Esophagus muscularis mucosa (tissue), 4 donors: ENCODE data around the gene DCAF8L1. TPM values are rescaled to one million over a fixed set of nuclear protein-coding genes. Genes with fewer than 3 reads are reported as not detected.

Source experiments
- DNase-seq: peaks from one replicate; pipeline ENCODE4 v3.0.0-alpha.2; 2017; ENCODE audit errors: extremely low spot score
- H3K27ac ChIP-seq, 4 donors: fragments of 200-600 bp; sonication (generic); replicated peaks in 1 of 4; 1 replicate in 3 of 4; 2 replicates in 1 of 4; pipeline ENCODE4 v1.5.1; 2016 to 2019; ENCODE audit warnings: mild to moderate bottlenecking in 1 of 4
- H3K27me3 ChIP-seq, 4 donors: fragments of 200-600 bp; sonication (generic); one replicate each; pipeline versions ENCODE4 v1.5.1 to v1.6.0; 2016 to 2019
- H3K36me3 ChIP-seq, 4 donors: fragments of 200-600 bp; sonication (generic); one replicate each; pipeline ENCODE4 v1.5.1; 2016 to 2019
- H3K4me1 ChIP-seq, 4 donors: fragments of 200-600 bp; sonication (generic); one replicate each; pipeline ENCODE4 v1.5.1; 2016 to 2019
- H3K4me3 ChIP-seq, 4 donors: fragments of 200-600 bp; sonication (generic); 1 replicate in 2 of 4; 2 replicates in 2 of 4; pipeline ENCODE4 v1.5.1; 2016 to 2019; ENCODE audit warnings: mild to moderate bottlenecking in 4 of 4, moderate library complexity in 1 of 4
- H3K9me3 ChIP-seq, 4 donors: fragments of 200-600 bp; sonication (generic); 1 replicate in 3 of 4; 2 replicates in 1 of 4; pipeline ENCODE4 v1.5.1; 2016 to 2019
- CTCF ChIP-seq, 3 experiments: fragments of 200-600 bp in 2 of 3; fragments of 450-650 bp in 1 of 3; sonication (generic) in 2 of 3; IDR thresholded peaks; one replicate each; pipeline ENCODE4 v1.5.1; 2017 to 2019; ENCODE audit warnings: antibody characterized with exemption in 3 of 3, mild to moderate bottlenecking in 2 of 3, moderate library complexity in 1 of 3
- EP300 ChIP-seq: sonication (generic); formaldehyde crosslinking; IDR thresholded peaks from one replicate; pipeline ENCODE4 v1.6.1; 2017; ENCODE audit warnings: antibody characterized with exemption
- POLR2A ChIP-seq: fragments of 450-650 bp; IDR thresholded peaks from one replicate; pipeline ENCODE4 v1.6.1; 2017; ENCODE audit warnings: antibody characterized with exemption, moderate library complexity, mild to moderate bottlenecking, low read depth
- POLR2AphosphoS5 ChIP-seq, 2 donors: sonication (generic); formaldehyde crosslinking; IDR thresholded peaks; one replicate each; pipeline ENCODE4 v1.6.1; 2017; ENCODE audit warnings: antibody characterized with exemption in 2 of 2
- WGBS: methylation state at CpG from one replicate; pipeline ENCODE4 v1.1.5; 2018; 5-methylcytosine and 5-hydroxymethylcytosine counted together
- intact Hi-C: fragments of 100-400 bp; cut with DNase I; formaldehyde crosslinking; loops from one replicate; pipeline ENCODE4 v1.15.1; 2023
- total RNA-seq, 4 donors: library from RNA; depleted of rRNA; stranded (reverse); fragments of >200 nt; gene quantifications; one replicate each; pipeline versions ENCODE4 v1.1.0 to v1.2.1, GENCODE V29; 2016

The DCAF8L1 gene
- total RNA-seq, 4 donors from 2014 or later: not detected

DNA sequence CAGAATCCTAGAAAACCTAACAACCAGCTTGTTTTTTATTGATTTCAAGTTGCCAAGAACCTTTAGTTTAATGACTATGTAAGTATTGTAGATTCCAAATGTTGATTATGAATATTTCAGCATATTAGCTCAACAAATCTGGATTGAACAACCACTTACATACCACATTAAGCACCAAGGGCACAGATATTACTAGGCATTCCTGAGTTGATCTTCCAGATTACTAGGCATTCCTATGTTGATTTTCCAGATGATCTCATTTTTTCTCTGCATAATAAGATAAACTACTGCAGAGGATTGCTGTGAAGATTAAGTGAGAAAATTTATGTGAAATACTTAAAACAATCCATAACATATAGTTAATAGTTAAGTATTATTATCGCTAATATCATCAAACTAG lies 17.4 kb upstream of the DCAF8L1 start:
- no peak overlapping the region for H3K4me3 ChIP-seq
- H3K27ac ChIP-seq: no peak overlapping the region
- no peaks in the 10 kb centered on the region for H3K36me3 ChIP-seq
- H3K27me3 ChIP-seq: no peaks in the 10 kb centered on the region
- H3K9me3 ChIP-seq: no peaks in the 10 kb centered on the region
- intact Hi-C loops: no loop called here
- no peak for DNase-seq
- H3K4me1 ChIP-seq: peaks cover 0 to 7% (median 0%) of the 10 kb centered on the region in 4 donors
- 77% methylated on average over 1 of the region's 1 CpG for WGBS
- TF ChIP-seq POLR2AphosphoS5 (IDR thresholded peaks at IDR 0.05): no peak
- no peak for TF ChIP-seq POLR2A
- TF ChIP-seq CTCF (IDR thresholded peaks at IDR 0.05): no peak
- TF ChIP-seq EP300: no peak

DNA sequence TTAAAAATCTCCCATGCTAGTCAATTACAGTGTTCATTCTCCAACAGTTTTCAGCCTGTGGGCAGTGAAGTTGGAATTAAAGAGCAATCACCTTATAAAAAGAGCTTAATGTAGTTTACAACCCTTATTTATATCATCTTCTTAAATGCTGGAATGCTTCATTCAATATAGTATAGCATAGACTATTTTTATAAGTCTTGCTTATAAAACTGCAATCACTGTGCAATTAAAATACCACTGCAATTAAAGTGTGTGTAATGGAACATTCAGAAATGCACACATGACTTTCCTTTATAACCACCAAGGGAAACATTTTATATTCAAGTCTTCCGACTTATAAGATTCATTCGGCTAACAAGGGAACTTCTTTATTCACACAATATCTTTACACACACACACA lies 16.4 kb upstream of the DCAF8L1 start:
- intact Hi-C loops: no loop called here
- Histone ChIP-seq H3K27ac (no peak overlapping the region), H3K4me1 (peaks cover 0 to 7% (median 0%) of the 10 kb centered on the region in 4 donors), H3K36me3 (no peaks in the 10 kb centered on the region), H3K9me3 (no peaks in the 10 kb centered on the region), H3K27me3 (no peaks in the 10 kb centered on the region), H3K4me3 (no peak overlapping the region)
- 72% methylated on average over 2 of the region's 2 CpGs for whole genome bisulfite sequencing
- TF ChIP-seq POLR2AphosphoS5 (IDR thresholded peaks at IDR 0.05): no peak
- no peak for TF ChIP-seq EP300
- no peak for TF ChIP-seq POLR2A
- TF ChIP-seq CTCF (IDR thresholded peaks at IDR 0.05): no peak
- no peak for DNase-seq

- intact Hi-C loops: no loop called here
- 47% methylated on average over 3 of the region's 3 CpGs for WGBS
Observed at GRCh38 chrX:27996132-27996531, 14.9 kb upstream of the DCAF8L1 start.

GRCh38 chrX:27995611-27996010 lies 14.4 kb upstream of the DCAF8L1 start:
- Histone ChIP-seq H3K9me3 (no peaks in the 10 kb centered on the region), H3K4me3 (no peak overlapping the region), H3K4me1 (peaks cover 0 to 7% (median 0%) of the 10 kb centered on the region in 4 donors), H3K36me3 (no peaks in the 10 kb centered on the region), H3K27ac (no peak overlapping the region), H3K27me3 (no peaks in the 10 kb centered on the region)
- TF ChIP-seq POLR2AphosphoS5 (IDR thresholded peaks at IDR 0.05) (no peak), EP300 (no peak), POLR2A (no peak), CTCF (IDR thresholded peaks at IDR 0.05) (no peak)
- WGBS: 82% methylated on average over 3 of the region's 3 CpGs
- intact Hi-C loops: no loop called here
- no peak for DNase-seq

More at GRCh38 chrX:27996132-27996531, 14.9 kb upstream of the DCAF8L1 start:
- Histone ChIP-seq H3K36me3 (no peaks in the 10 kb centered on the region), H3K27ac (no peak overlapping the region), H3K4me1 (peaks cover 0 to 7% (median 0%) of the 10 kb centered on the region in 4 donors), H3K4me3 (no peak overlapping the region), H3K27me3 (no peaks in the 10 kb centered on the region), H3K9me3 (no peaks in the 10 kb centered on the region)
- DNase-seq: no peak
- TF ChIP-seq CTCF (IDR thresholded peaks at IDR 0.05): no peak
- no peak for TF ChIP-seq POLR2AphosphoS5 (IDR thresholded peaks at IDR 0.05)
- no peak for TF ChIP-seq EP300
- TF ChIP-seq POLR2A: no peak
